Large intestine (tissue), 3 donors: ENCODE measurements around the gene DCLK3. TPM values are rescaled to one million over a fixed set of nuclear protein-coding genes. Genes with fewer than 3 reads are reported as not detected.

Source experiments
- DNase-seq, 2 donors: peaks; one replicate each; pipeline versions ENCODE4 v3.0.0 to v3.0.0-alpha.2; 2013
- H3K27ac ChIP-seq: one replicate; pipeline ENCODE4 v1.5.1; 2013; ENCODE audit warnings: low read length
- H3K27me3 ChIP-seq: 2 replicates; pipeline ENCODE4 v1.6.1; 2013; ENCODE audit warnings: low read length; ENCODE audit not compliant: control insufficient read depth, insufficient read depth
- H3K36me3 ChIP-seq: 2 replicates; pipeline ENCODE4 v1.6.1; 2013; ENCODE audit warnings: low read length; ENCODE audit not compliant: control insufficient read depth, insufficient read depth
- H3K4me1 ChIP-seq: one replicate; pipeline ENCODE4 v1.6.1; 2013; ENCODE audit warnings: low read length; ENCODE audit not compliant: control insufficient read depth, insufficient read depth
- H3K4me3 ChIP-seq: one replicate; pipeline ENCODE4 v1.5.1; 2013; ENCODE audit warnings: low read length
- H3K9me3 ChIP-seq: one replicate; pipeline ENCODE4 v1.6.1; 2013; ENCODE audit warnings: mild to moderate bottlenecking, low read depth, low read length, moderate library complexity; ENCODE audit not compliant: control insufficient read depth
- WGBS: methylation state at CpG from one replicate; pipeline ENCODE4 v1.1.5; 2013; ENCODE audit warnings: low lambda C conversion rate; ENCODE audit not compliant: insufficient coverage; 5-methylcytosine and 5-hydroxymethylcytosine counted together
- polyA plus RNA-seq: library from polyadenylated mRNA; unstranded; fragments of 120-200 nt; gene quantifications from one replicate; pipeline ENCODE4 v1.2.1, GENCODE V29; 2013

Gene DCLK3
- polyA plus RNA-seq, 1 donor = 1.0 TPM

GRCh38 chr3:36709826-36710365, 54.5 kb downstream of the DCLK3 start:
- 100% methylated on average over 1 of the region's 6 CpGs for WGBS
- Histone ChIP-seq H3K27ac (no peak overlapping the region), H3K27me3 (peaks cover 6% of the 10 kb centered on the region), H3K36me3 (no peaks in the 10 kb centered on the region), H3K9me3 (no peaks in the 10 kb centered on the region), H3K4me3 (no peak overlapping the region), H3K4me1 (peaks cover 5% of the 10 kb centered on the region)
- DNase-seq = no peak

DNA sequence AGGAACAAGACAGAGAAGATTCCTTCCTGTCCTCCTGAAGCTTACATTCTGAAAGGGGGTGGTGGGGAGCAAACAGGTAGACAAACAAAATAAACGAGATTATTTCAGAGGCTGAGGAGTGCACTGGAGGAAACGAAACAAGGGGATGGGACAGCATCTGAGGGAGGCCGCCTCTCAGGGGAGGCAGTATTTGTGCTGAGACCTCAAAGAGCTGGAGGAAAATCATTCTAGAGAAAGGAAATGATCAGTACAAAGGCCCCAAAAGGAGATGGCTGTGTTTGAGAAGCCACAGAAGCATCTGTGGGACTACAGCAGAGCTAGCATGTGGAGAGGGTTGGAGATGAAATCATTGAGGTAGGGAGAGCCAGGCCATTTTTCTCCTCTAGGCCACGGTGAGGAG, 55.1 kb downstream of the DCLK3 start:
- Histone ChIP-seq H3K4me1 (peaks cover 5% of the 10 kb centered on the region), H3K27ac (no peak overlapping the region), H3K36me3 (no peaks in the 10 kb centered on the region), H3K9me3 (no peaks in the 10 kb centered on the region), H3K4me3 (no peak overlapping the region), H3K27me3 (peaks cover 6% of the 10 kb centered on the region)
- WGBS = 40% methylated on average over 1 of the region's 4 CpGs
- DNase-seq = no peak

GRCh38 chr3:36707623-36708409, 56.5 kb downstream of the DCLK3 start:
- Histone ChIP-seq H3K27me3 (peaks cover 6% of the 10 kb centered on the region), H3K4me3 (no peak overlapping the region), H3K27ac (no peak overlapping the region), H3K4me1 (no peaks in the 10 kb centered on the region), H3K36me3 (no peaks in the 10 kb centered on the region), H3K9me3 (no peaks in the 10 kb centered on the region)
- WGBS = no CpG with 5 or more reads among the region's 6 CpGs
- DNase-seq = no peak

GRCh38 chr3:36705015-36705414, 59.3 kb downstream of the DCLK3 start:
- Histone ChIP-seq H3K27me3 (peaks cover 3% of the 10 kb centered on the region), H3K9me3 (peaks cover 3% of the 10 kb centered on the region), H3K4me1 (peaks cover 3% of the 10 kb centered on the region), H3K27ac (no peak overlapping the region), H3K36me3 (no peaks in the 10 kb centered on the region), H3K4me3 (no peak overlapping the region)
- DNase-seq = no peak
- 72% methylated on average over 2 of the region's 8 CpGs for WGBS

- DNase-seq = no peak
- peaks cover 3% of the 10 kb centered on the region for H3K27me3 ChIP-seq
- WGBS = 90% methylated on average over 2 of the region's 4 CpGs
- no peak overlapping the region for H3K4me3 ChIP-seq
- peaks cover 3% of the 10 kb centered on the region for H3K9me3 ChIP-seq
- peaks cover 3% of the 10 kb centered on the region for H3K4me1 ChIP-seq
- no peaks in the 10 kb centered on the region for H3K36me3 ChIP-seq
- H3K27ac ChIP-seq = no peak overlapping the region
Measured at GRCh38 chr3:36704280-36704679, 60.1 kb downstream of the DCLK3 start.

- H3K27me3 ChIP-seq = no peaks in the 10 kb centered on the region
- H3K4me1 ChIP-seq = peaks cover 3% of the 10 kb centered on the region
- peaks cover 3% of the 10 kb centered on the region for H3K9me3 ChIP-seq
- H3K36me3 ChIP-seq = no peaks in the 10 kb centered on the region
- H3K27ac ChIP-seq = no peak overlapping the region
- DNase-seq = no peak
- WGBS = 100% methylated on average over 1 of the region's 2 CpGs
- H3K4me3 ChIP-seq = no peak overlapping the region
Measured at GRCh38 chr3:36701249-36701572, 63.1 kb downstream of the DCLK3 start.

- Histone ChIP-seq H3K36me3 (no peaks in the 10 kb centered on the region), H3K4me1 (peaks cover 3% of the 10 kb centered on the region), H3K27me3 (no peaks in the 10 kb centered on the region), H3K4me3 (no peak overlapping the region), H3K9me3 (peaks cover 3% of the 10 kb centered on the region), H3K27ac (no peak overlapping the region)
- no CpG with 5 or more reads among the region's 3 CpGs for WGBS
- DNase-seq = peak; percentile 43 to 52
Measured at GRCh38 chr3:36700537-36701248, 63.7 kb downstream of the DCLK3 start.

- no peak overlapping the region for H3K27ac ChIP-seq
- no CpG with 5 or more reads among the region's 3 CpGs for WGBS
- DNase-seq = no peak
- H3K27me3 ChIP-seq = no peaks in the 10 kb centered on the region
- no peaks in the 10 kb centered on the region for H3K36me3 ChIP-seq
- H3K4me3 ChIP-seq = no peak overlapping the region
- H3K9me3 ChIP-seq = peaks cover 3% of the 10 kb centered on the region
- peaks cover 3% of the 10 kb centered on the region for H3K4me1 ChIP-seq
Measured at GRCh38 chr3:36698314-36698713, 66.0 kb downstream of the DCLK3 start.

- WGBS = 83% methylated on average over 1 of the region's 8 CpGs
- no peaks in the 10 kb centered on the region for H3K27me3 ChIP-seq
- H3K36me3 ChIP-seq = no peaks in the 10 kb centered on the region
- H3K27ac ChIP-seq = no peak overlapping the region
- no peak overlapping the region for H3K4me3 ChIP-seq
- H3K4me1 ChIP-seq = peaks cover 3% of the 10 kb centered on the region
- H3K9me3 ChIP-seq = peaks cover 3% of the 10 kb centered on the region
- no peak for DNase-seq
Measured at GRCh38 chr3:36697229-36698001, 66.9 kb downstream of the DCLK3 start.

DNA sequence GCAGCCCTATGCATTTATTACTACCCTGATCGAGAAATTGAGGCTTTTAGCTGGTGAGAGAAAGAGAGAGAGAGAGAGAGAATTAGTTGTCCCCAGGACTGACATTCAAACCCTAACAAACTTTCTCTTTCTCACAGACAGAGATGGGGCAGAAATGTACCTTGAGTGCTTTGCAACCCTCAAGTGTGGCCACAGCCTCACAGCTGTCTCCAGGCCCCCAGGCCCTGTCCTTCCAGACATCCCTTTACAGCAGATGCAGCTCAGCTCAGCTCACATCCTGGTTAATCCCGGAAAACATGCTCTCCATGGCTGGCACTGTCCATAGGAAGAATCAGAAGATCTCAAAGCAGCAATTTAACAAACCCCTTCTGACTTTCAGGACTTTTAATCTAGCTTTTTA, 67.6 kb downstream of the DCLK3 start:
- H3K36me3 ChIP-seq = no peaks in the 10 kb centered on the region
- no peak for DNase-seq
- H3K4me1 ChIP-seq = peaks cover 3% of the 10 kb centered on the region
- WGBS = 100% methylated on average over 1 of the region's 2 CpGs
- H3K4me3 ChIP-seq = no peak overlapping the region
- H3K9me3 ChIP-seq = peaks cover 2% of the 10 kb centered on the region
- H3K27me3 ChIP-seq = no peaks in the 10 kb centered on the region
- no peak overlapping the region for H3K27ac ChIP-seq
